Left lung (tissue), 10 donors: ENCODE measurements around the gene EPN2. TPM values are rescaled to one million over a fixed set of nuclear protein-coding genes. Genes with fewer than 3 reads are reported as not detected.

Experiments
- ATAC-seq: fragments of 200-7000 bp; cut with Tn5 transposase; one replicate; pipeline ENCODE4 v1.9.1; 2020; ENCODE audit warnings: moderate library complexity
- DNase-seq, 4 donors: peaks; one replicate each; pipeline ENCODE4 v3.0.0-alpha.2; 2013 to 2020
- H3K27ac ChIP-seq, 2 donors: fragments of 200-600 bp; sonication (generic) in 1 of 2; one replicate each; pipeline versions ENCODE4 v1.5.0 to v1.8.0; 2020 to 2021
- H3K27me3 ChIP-seq, 2 donors: fragments of 200-600 bp; sonication (generic) in 1 of 2; one replicate each; pipeline versions ENCODE4 v1.5.0 to v1.8.0; 2020 to 2021
- H3K36me3 ChIP-seq, 2 donors: fragments of 200-600 bp; sonication (generic) in 1 of 2; one replicate each; pipeline versions ENCODE4 v1.5.0 to v1.8.0; 2020 to 2021
- H3K4me1 ChIP-seq, 2 donors: fragments of 200-600 bp; one replicate each; pipeline ENCODE4 v1.8.0; 2021
- H3K4me3 ChIP-seq, 2 donors: fragments of 200-600 bp; sonication (generic) in 1 of 2; one replicate each; pipeline versions ENCODE4 v1.5.0 to v1.8.0; 2020 to 2021; ENCODE audit warnings: mild to moderate bottlenecking in 1 of 2
- H3K9me3 ChIP-seq, 2 donors: fragments of 200-600 bp; sonication (generic) in 1 of 2; one replicate each; pipeline versions ENCODE4 v1.5.0 to v1.8.0; 2020 to 2021
- intact Hi-C, 2 donors: fragments of 100-400 bp; cut with DNase I; formaldehyde crosslinking; loops; one replicate each; pipeline versions ENCODE4 v1.11.2 to v1.14.2; 2022
- polyA plus RNA-seq, 6 donors: library from polyadenylated mRNA; unstranded; fragments of 120-200 nt; gene quantifications; one replicate each; pipeline ENCODE4 v1.2.1, GENCODE V29; 2013; ENCODE audit not compliant: insufficient read length in 6 of 6
- total RNA-seq, 2 donors: library from RNA; stranded (reverse); fragmentation: NEBNext Ultra II Directional; extraction: Animal tissue kit (Norgen Biotek cat#: 25700); gene quantifications; one replicate each; pipeline ENCODE4 v1.2.1, GENCODE V29; 2021
- TF ChIP-seq, protein P1 (sequence below), 2 donors: fragments of 200-600 bp; sonication (generic) in 1 of 2; IDR thresholded peaks; one replicate each; pipeline versions ENCODE4 v1.5.0 to v1.8.0; 2021; ENCODE audit warnings: antibody characterized with exemption in 2 of 2
- donor health status: DM: no; HTN: yes; CAD: no.
- donor health status: DM: no; HTN: no; CAD: no.

Gene EPN2
- total and polyA plus RNA-seq, 8 donors = 43.3 to 51.5 (median 48.3) TPM

DNA sequence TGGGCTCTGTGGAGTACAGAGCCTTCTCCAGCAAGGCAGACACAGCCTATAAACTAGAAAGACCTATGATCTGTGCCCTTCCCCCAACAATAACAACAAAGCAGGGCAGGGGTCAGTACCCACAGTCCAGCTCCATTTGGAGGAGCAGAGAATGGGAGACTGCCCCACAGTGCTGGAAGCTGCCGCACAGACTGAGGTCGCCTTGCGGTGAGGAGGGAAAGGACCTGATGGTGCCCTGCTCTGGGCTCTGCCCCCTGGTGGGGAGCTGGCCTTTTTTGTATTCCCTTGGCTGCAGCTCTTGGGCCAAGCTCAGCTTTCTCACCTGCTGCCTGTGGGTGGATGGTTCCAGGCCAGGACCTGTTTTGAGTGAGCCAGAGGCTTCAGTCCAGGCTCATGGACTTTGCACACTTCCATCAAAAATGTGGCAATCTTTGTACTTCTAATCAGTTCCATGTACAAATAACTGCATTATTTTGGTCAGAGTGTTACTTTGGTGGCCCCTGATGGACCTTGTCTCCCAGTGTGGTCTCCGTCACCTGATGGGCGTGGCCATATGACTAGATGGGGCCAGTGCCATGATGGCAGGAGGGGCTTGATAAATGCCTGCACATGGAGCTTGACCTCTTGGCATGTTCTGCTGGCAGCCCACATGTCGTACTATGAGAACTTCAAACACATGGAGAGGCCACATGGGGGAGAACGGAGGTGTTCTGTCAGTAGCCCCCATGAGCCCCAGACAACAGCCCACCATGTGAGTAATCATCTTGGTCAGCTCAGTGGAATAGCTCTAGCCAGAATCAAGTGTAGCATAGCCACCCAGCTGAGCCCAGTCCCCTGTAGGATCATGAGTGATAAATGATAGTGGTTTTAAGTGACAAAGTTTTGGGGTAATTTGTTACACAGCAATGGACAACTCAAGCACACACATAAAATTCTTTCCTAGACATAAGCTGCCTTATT, 101.1 kb downstream of the EPN2 start:
- ATAC-seq (peak; percentile 83), DNase-seq (peak in 3 of 4 donors; percentile 59 to 87 (median 66))
- H3K4me1 ChIP-seq = peaks cover 0 to 5% of the 10 kb centered on the region in 2 donors
- H3K27me3 ChIP-seq = no peaks in the 10 kb centered on the region
- H3K9me3 ChIP-seq = no peaks in the 10 kb centered on the region
- intact Hi-C loops = no loop called here
- no peak overlapping the region for H3K27ac ChIP-seq
- peaks cover 0 to 7% of the 10 kb centered on the region in 2 donors for H3K36me3 ChIP-seq
- TF ChIP-seq, protein P1, sequence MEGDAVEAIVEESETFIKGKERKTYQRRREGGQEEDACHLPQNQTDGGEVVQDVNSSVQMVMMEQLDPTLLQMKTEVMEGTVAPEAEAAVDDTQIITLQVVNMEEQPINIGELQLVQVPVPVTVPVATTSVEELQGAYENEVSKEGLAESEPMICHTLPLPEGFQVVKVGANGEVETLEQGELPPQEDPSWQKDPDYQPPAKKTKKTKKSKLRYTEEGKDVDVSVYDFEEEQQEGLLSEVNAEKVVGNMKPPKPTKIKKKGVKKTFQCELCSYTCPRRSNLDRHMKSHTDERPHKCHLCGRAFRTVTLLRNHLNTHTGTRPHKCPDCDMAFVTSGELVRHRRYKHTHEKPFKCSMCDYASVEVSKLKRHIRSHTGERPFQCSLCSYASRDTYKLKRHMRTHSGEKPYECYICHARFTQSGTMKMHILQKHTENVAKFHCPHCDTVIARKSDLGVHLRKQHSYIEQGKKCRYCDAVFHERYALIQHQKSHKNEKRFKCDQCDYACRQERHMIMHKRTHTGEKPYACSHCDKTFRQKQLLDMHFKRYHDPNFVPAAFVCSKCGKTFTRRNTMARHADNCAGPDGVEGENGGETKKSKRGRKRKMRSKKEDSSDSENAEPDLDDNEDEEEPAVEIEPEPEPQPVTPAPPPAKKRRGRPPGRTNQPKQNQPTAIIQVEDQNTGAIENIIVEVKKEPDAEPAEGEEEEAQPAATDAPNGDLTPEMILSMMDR (IDR thresholded peaks at IDR 0.05) = peak; percentile 43 to 77
- H3K4me3 ChIP-seq = no peak overlapping the region

DNA sequence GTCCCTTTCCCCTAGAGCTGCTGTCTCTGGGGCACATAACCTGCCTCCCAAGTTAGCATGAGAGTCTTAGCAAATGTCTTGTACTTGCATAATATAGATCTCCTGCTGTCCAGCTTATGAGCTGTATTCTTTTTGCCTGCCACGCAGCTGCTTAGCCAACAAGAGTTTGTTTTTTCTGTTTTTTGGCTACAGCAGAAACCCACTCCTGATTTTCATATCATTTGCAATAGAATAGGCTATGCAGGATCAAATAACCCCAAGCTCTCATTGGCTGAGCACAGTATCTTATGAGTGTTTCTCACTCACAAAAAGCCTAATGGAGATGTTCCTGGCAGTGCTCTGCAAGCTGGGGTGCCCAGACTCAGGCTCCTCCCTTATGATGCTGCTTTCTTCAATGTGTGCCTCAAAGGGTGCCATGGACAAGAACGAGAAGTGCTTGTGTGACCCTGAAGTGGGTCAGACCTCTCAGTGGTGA, 102.2 kb downstream of the EPN2 start:
- H3K27me3 ChIP-seq = no peaks in the 10 kb centered on the region
- TF ChIP-seq, protein P1 (IDR thresholded peaks at IDR 0.05) = no peak
- intact Hi-C loops = no loop called here
- peaks cover 0 to 5% of the 10 kb centered on the region in 2 donors for H3K4me1 ChIP-seq
- H3K9me3 ChIP-seq = no peaks in the 10 kb centered on the region
- H3K27ac ChIP-seq = no peak overlapping the region
- no peak overlapping the region for H3K4me3 ChIP-seq
- ATAC-seq = no peak
- no peaks in the 10 kb centered on the region for H3K36me3 ChIP-seq
- no peak for DNase-seq

DNA sequence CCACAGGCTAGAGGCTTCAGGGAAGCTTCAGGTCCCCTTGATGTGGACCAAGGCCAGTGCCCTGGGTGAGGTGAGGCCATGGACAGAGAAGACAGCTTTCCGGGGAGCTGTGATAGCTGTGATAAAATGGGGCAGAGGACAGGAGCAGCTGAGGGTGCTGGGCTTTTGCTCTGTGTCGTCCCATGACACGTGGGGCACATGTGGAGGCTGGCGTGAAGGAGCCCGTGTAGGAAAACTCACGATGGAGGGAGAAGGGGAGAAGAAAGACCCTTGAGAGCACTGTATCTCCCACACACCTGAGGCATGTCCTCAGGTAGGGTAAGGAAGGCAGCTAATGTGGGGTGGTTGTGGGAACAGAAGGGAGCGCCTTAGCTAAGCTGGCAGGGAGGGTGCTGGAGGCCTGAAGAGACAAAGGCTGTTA, 104.1 kb downstream of the EPN2 start:
- no peak overlapping the region for H3K4me3 ChIP-seq
- no peaks in the 10 kb centered on the region for H3K27me3 ChIP-seq
- no peaks in the 10 kb centered on the region for H3K36me3 ChIP-seq
- ATAC-seq = no peak
- TF ChIP-seq, protein P1 (IDR thresholded peaks at IDR 0.05) = no peak
- H3K9me3 ChIP-seq = no peaks in the 10 kb centered on the region
- no peak overlapping the region for H3K27ac ChIP-seq
- H3K4me1 ChIP-seq = peaks cover 0 to 5% of the 10 kb centered on the region in 2 donors
- intact Hi-C loops = no loop called here
- DNase-seq = no peak

DNA sequence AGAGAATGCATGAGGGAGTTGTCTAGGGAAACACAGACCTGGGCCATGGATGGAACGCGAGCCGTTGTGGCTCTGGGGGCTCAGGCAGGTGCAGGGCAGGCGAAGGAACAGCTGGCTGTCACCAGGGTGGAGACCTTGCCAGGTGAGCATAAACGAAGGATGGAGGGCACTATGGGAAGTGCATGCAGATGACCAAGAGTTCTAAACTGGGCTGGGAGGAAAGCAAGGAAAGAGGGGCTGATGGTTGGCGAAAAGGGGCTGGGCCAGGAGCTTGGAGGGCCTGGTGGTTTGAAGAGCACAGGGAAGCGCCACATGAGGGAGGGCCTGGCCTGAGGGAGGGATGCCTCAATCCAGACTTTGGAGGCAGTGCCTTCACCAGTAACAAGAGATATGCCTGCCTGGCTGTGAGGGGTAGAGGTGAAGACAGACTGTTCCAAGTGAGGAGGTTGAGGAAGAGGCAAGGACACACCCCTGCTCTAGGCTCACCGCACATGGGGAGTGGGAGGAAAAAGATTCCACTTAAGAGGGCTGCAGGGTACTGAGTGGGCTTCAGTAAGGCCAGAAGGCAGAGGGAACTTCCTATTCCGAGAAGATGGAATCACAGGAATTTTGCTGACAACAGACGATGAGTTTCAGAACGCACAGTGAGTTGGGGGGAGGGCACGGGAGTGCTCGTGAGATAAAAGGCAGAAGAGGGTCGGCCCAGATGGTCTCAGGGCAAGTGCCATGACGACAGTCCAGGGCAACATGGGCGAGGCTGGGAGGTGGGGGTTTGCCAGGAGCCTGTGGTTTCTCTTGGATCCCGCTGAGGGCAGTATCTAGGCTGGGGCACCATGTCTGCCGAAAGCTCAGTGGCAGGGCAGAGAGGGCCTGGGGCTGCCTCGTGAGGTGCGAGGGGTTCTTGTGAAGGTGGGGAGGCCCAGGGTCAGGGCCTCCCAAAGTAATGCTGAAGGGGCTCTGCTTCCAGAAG, 104.8 kb downstream of the EPN2 start:
- intact Hi-C loops = no loop called here
- Histone ChIP-seq H3K36me3 (no peaks in the 10 kb centered on the region), H3K4me1 (peaks cover 0 to 7% of the 10 kb centered on the region in 2 donors), H3K4me3 (no peak overlapping the region), H3K27me3 (no peaks in the 10 kb centered on the region), H3K27ac (no peak overlapping the region), H3K9me3 (no peaks in the 10 kb centered on the region)
- DNase-seq (no peak), ATAC-seq (no peak)
- TF ChIP-seq, protein P1 (IDR thresholded peaks at IDR 0.05) = no peak
